Measurements from ENCODE around the gene GPRASP2. TPM values are rescaled to one million over a fixed set of nuclear protein-coding genes. Genes with fewer than 3 reads are reported as not detected.

GPRASP2 gene
- total and polyA plus RNA-seq, 2 donors = 7.3 to 9.6 TPM

DNA sequence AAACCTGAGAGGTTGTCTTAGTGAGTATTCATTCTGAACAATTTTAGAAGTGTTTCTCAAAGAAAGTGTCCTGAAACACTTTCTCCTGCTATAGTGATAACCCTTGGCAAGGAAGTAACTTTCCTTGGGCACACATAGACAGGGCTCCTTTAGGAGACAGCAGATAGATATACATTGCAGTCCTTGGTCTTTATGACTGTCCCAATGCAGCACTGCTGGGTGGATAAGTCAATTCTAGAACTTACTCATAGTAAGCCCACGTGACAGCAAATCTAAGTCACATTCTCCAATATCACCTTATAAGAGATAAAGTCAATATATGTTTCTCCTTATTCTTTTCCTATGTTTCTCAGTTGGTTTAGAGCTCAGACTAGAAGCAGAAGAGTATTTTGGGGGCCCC, 55.0 kb downstream of the GPRASP2 start:
- no peaks in the 10 kb centered on the region for H3K27me3 ChIP-seq (ENCODE audit: control insufficient read depth in 2 of 2, insufficient read depth in 1 of 2, low read length in 1 of 2)
- no peaks in the 10 kb centered on the region for H3K36me3 ChIP-seq (ENCODE audit: control insufficient read depth in 2 of 2, insufficient read depth in 2 of 2, low read length in 1 of 2)
- no peak for DNase-seq (ENCODE audit: low read depth in 6 of 9, low spot score in 9 of 9)
- H3K27ac ChIP-seq (ENCODE audit: low read depth in 1 of 2, low read length in 1 of 2) = no peak overlapping the region
- no peaks in the 10 kb centered on the region for H3K4me1 ChIP-seq (ENCODE audit: control insufficient read depth in 2 of 2, insufficient read depth in 2 of 2, low read length in 2 of 2)
- no peaks in the 10 kb centered on the region for H3K9me3 ChIP-seq (ENCODE audit: control insufficient read depth in 2 of 2, insufficient read depth in 1 of 2, low read length in 1 of 2)
- 89% methylated on average over 1 of the region's 1 CpG for WGBS
- H3K4me3 ChIP-seq (ENCODE audit: low read length in 2 of 2) = no peak overlapping the region

Other genes with a start within 250 kb of the GPRASP2 start
- gene TCP11X2, start 240.6 kb upstream of the GPRASP2 start, total RNA-seq = not detected
- gene TCP11X2, start 240.6 kb upstream of the GPRASP2 start, polyA plus RNA-seq = not detected
- gene TMSB15A, start 195.7 kb upstream of the GPRASP2 start, total RNA-seq = 6.1 TPM
- gene TMSB15A, start 195.7 kb upstream of the GPRASP2 start, polyA plus RNA-seq = 1.3 TPM
- gene ARMCX5, start 112.9 kb upstream of the GPRASP2 start, total RNA-seq = 17.4 TPM
- 12.2 TPM for gene ARMCX5, start 112.9 kb upstream of the GPRASP2 start, polyA plus RNA-seq
- gene GPRASP1, start 61.0 kb upstream of the GPRASP2 start, total RNA-seq = 4.3 TPM
- gene GPRASP1, start 61.0 kb upstream of the GPRASP2 start, polyA plus RNA-seq = 21.7 TPM
- gene GPRASP3, start 8.3 kb downstream of the GPRASP2 start, total RNA-seq = 3.1 TPM
- 2.0 TPM for gene GPRASP3, start 8.3 kb downstream of the GPRASP2 start, polyA plus RNA-seq
- gene RAB40AL, start 224.8 kb downstream of the GPRASP2 start, total RNA-seq = 0.09 TPM
- 0.09 TPM for gene RAB40AL, start 224.8 kb downstream of the GPRASP2 start, polyA plus RNA-seq

Data from thymus (tissue), 11 donors.